GM12891 (cell line): ENCODE data around the gene CBR4.
"Not testable (repeated sequence)": the region's sequence is repeated elsewhere in the genome, so short reads cannot be mapped to it uniquely, and the experiment has no call there.

Experiments
- PAX5 ChIP-seq: IDR thresholded peaks from 2 replicates; pipeline ENCODE4 v1.6.1; 2011; ENCODE audit warnings: low read length, moderate library complexity, mild to moderate bottlenecking; ENCODE audit not compliant: insufficient read depth, severe bottlenecking
- POLR2A ChIP-seq: IDR thresholded peaks from 2 replicates; pipeline ENCODE4 v1.6.1; 2011; ENCODE audit warnings: low read depth, low read length, control low read depth
- POLR2AphosphoS5 ChIP-seq: IDR thresholded peaks from 2 replicates; pipeline ENCODE4 v1.6.1; 2011; ENCODE audit warnings: low read depth, low read length, control low read depth
- POU2F2 ChIP-seq: IDR thresholded peaks from 2 replicates; pipeline ENCODE4 v1.6.1; 2011; ENCODE audit warnings: low read depth, mild to moderate bottlenecking, control low read depth, low read length, moderate library complexity
- SPI1 ChIP-seq: IDR thresholded peaks from 2 replicates; pipeline ENCODE4 v1.6.1; 2011; ENCODE audit warnings: low read depth, low read length, control low read depth
- TAF1 ChIP-seq: IDR thresholded peaks from 2 replicates; pipeline ENCODE4 v1.6.1; 2011; ENCODE audit warnings: low read depth, low read length, control low read depth

DNA sequence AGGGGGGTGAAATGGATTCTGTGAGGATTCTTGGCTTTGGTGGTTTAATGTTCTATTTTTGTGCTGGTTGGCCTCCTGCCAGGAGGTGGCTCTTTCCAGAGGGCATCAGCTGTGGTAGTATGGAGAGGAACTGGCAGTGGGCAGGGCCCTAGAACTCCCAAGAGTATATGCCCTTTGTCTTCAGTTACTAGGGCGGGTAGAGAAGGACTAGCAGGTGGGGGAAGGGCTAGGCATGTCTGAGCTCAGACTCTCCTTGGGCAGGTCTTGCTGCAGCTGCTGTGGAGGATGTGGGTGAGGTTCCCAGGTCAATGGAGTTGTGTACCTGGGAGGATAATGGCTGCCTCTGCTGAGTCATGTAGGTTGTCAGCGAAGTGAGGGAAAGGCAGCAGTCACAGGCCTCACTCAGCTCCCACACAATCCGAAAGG lies 57.2 kb downstream of the CBR4 start:
- TF ChIP-seq POLR2A, POLR2AphosphoS5, TAF1, POU2F2, PAX5, SPI1: not testable (repeated sequence)
